ENCODE data around the gene GPX4. TPM values are rescaled to one million over a fixed set of nuclear protein-coding genes. Genes with fewer than 3 reads are reported as not detected.

Gene GPX4
- total and polyA plus RNA-seq, 2 of the 13 experiments (the other 11 are each of a cell fraction or from before 2014, with no cell fraction given), result 535 to 613 TPM

GRCh38 chr19:1105008-1105872 lies 1.4 kb downstream of the GPX4 start (continued):
- TF ChIP-seq AGO2 (optimal IDR thresholded peaks at IDR 0.05; ENCODE audit: low read depth, low read length) (peak; percentile 84), ZFX (CRISPR knock-in tag; IDR thresholded peaks at IDR 0.05; ENCODE audit: low read depth) (0 out of 2 replicates have a peak, but pooled peaks have one; percentile 31), ZSCAN21 (CRISPR knock-in tag; IDR thresholded peaks at IDR 0.05; ENCODE audit: borderline replicate concordance) (0 out of 2 replicates have a peak, but pooled peaks have one; percentile 7), ZBTB33 (CRISPR knock-in tag; IDR thresholded peaks at IDR 0.05) (peak; percentile 81), ZNF660 (CRISPR knock-in tag; IDR thresholded peaks at IDR 0.05; ENCODE audit: borderline replicate concordance, low read depth) (no peak), FOXC1 (CRISPR knock-in tag; IDR thresholded peaks at IDR 0.05; ENCODE audit: borderline replicate concordance) (no peak; the same call in 1 of the 2 replicates), MNT (IDR thresholded peaks at IDR 0.05) (0 out of 2 replicates have a peak, but pooled peaks have one; percentile 15), ZNF224 (CRISPR knock-in tag; IDR thresholded peaks at IDR 0.05) (no peak)
- TF ChIP-seq, protein P1, sequence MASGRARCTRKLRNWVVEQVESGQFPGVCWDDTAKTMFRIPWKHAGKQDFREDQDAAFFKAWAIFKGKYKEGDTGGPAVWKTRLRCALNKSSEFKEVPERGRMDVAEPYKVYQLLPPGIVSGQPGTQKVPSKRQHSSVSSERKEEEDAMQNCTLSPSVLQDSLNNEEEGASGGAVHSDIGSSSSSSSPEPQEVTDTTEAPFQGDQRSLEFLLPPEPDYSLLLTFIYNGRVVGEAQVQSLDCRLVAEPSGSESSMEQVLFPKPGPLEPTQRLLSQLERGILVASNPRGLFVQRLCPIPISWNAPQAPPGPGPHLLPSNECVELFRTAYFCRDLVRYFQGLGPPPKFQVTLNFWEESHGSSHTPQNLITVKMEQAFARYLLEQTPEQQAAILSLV (CRISPR knock-in tag; IDR thresholded peaks at IDR 0.05; ENCODE audit: borderline replicate concordance), result 0 out of 2 replicates have a peak, but pooled peaks have one; percentile 39
- TF ChIP-seq, protein P2, sequence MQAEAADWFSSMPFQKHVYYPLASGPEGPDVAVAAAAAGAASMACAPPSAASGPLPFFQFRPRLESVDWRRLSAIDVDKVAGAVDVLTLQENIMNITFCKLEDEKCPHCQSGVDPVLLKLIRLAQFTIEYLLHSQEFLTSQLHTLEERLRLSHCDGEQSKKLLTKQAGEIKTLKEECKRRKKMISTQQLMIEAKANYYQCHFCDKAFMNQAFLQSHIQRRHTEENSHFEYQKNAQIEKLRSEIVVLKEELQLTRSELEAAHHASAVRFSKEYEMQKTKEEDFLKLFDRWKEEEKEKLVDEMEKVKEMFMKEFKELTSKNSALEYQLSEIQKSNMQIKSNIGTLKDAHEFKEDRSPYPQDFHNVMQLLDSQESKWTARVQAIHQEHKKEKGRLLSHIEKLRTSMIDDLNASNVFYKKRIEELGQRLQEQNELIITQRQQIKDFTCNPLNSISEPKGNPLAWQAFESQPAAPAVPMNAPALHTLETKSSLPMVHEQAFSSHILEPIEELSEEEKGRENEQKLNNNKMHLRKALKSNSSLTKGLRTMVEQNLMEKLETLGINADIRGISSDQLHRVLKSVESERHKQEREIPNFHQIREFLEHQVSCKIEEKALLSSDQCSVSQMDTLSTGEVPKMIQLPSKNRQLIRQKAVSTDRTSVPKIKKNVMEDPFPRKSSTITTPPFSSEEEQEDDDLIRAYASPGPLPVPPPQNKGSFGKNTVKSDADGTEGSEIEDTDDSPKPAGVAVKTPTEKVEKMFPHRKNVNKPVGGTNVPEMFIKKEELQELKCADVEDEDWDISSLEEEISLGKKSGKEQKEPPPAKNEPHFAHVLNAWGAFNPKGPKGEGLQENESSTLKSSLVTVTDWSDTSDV (CRISPR knock-in tag; IDR thresholded peaks at IDR 0.05), result 0 out of 2 replicates have a peak, but pooled peaks have one; percentile 59
- TF ChIP-seq, protein P3, sequence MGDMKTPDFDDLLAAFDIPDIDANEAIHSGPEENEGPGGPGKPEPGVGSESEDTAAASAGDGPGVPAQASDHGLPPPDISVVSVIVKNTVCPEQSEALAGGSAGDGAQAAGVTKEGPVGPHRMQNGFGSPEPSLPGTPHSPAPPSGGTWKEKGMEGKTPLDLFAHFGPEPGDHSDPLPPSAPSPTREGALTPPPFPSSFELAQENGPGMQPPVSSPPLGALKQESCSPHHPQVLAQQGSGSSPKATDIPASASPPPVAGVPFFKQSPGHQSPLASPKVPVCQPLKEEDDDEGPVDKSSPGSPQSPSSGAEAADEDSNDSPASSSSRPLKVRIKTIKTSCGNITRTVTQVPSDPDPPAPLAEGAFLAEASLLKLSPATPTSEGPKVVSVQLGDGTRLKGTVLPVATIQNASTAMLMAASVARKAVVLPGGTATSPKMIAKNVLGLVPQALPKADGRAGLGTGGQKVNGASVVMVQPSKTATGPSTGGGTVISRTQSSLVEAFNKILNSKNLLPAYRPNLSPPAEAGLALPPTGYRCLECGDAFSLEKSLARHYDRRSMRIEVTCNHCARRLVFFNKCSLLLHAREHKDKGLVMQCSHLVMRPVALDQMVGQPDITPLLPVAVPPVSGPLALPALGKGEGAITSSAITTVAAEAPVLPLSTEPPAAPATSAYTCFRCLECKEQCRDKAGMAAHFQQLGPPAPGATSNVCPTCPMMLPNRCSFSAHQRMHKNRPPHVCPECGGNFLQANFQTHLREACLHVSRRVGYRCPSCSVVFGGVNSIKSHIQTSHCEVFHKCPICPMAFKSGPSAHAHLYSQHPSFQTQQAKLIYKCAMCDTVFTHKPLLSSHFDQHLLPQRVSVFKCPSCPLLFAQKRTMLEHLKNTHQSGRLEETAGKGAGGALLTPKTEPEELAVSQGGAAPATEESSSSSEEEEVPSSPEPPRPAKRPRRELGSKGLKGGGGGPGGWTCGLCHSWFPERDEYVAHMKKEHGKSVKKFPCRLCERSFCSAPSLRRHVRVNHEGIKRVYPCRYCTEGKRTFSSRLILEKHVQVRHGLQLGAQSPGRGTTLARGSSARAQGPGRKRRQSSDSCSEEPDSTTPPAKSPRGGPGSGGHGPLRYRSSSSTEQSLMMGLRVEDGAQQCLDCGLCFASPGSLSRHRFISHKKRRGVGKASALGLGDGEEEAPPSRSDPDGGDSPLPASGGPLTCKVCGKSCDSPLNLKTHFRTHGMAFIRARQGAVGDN (CRISPR knock-in tag; IDR thresholded peaks at IDR 0.05), result peak; percentile 78
- TF ChIP-seq, protein P4, sequence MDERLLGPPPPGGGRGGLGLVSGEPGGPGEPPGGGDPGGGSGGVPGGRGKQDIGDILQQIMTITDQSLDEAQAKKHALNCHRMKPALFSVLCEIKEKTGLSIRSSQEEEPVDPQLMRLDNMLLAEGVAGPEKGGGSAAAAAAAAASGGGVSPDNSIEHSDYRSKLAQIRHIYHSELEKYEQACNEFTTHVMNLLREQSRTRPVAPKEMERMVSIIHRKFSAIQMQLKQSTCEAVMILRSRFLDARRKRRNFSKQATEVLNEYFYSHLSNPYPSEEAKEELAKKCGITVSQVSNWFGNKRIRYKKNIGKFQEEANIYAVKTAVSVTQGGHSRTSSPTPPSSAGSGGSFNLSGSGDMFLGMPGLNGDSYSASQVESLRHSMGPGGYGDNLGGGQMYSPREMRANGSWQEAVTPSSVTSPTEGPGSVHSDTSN (CRISPR knock-in tag; IDR thresholded peaks at IDR 0.05), result no peak
